Measurements from ENCODE around the gene HLX. TPM values are rescaled to one million over a fixed set of nuclear protein-coding genes. Genes with fewer than 3 reads are reported as not detected.

Gene HLX
- total RNA-seq, 2 experiments from 2014 or later, result 0.27 to 0.39 TPM

- DNase-seq, result no peak
- H3K36me3 ChIP-seq (ENCODE audit: insufficient read depth, low read length), result no peaks in the 10 kb centered on the region
- no peaks in the 10 kb centered on the region for H3K27me3 ChIP-seq (ENCODE audit: control insufficient read depth in 1 of 2, insufficient read depth in 2 of 2, low read length in 2 of 2)
- Mint-ChIP-seq H3K4me3 (no peak overlapping the region), H3K27ac (no peak overlapping the region), H3K36me3 (ENCODE audit: low read depth) (no peaks in the 10 kb centered on the region), H3K9me3 (no peaks in the 10 kb centered on the region), H3K4me1 (ENCODE audit: low read depth) (no peaks in the 10 kb centered on the region), H3K27me3 (peaks cover 43% of the 10 kb centered on the region)
- TF ChIP-seq, protein P1, sequence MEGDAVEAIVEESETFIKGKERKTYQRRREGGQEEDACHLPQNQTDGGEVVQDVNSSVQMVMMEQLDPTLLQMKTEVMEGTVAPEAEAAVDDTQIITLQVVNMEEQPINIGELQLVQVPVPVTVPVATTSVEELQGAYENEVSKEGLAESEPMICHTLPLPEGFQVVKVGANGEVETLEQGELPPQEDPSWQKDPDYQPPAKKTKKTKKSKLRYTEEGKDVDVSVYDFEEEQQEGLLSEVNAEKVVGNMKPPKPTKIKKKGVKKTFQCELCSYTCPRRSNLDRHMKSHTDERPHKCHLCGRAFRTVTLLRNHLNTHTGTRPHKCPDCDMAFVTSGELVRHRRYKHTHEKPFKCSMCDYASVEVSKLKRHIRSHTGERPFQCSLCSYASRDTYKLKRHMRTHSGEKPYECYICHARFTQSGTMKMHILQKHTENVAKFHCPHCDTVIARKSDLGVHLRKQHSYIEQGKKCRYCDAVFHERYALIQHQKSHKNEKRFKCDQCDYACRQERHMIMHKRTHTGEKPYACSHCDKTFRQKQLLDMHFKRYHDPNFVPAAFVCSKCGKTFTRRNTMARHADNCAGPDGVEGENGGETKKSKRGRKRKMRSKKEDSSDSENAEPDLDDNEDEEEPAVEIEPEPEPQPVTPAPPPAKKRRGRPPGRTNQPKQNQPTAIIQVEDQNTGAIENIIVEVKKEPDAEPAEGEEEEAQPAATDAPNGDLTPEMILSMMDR (IDR thresholded peaks at IDR 0.05), result no peak
- no peak overlapping the region for H3K27ac ChIP-seq (ENCODE audit: low read depth in 1 of 2, low read length in 2 of 2)
- ChIA-PET CTCF (no interaction called here), POLR2A (no interaction called here)
- intact Hi-C loops (cut with DNase I, micrococcal nuclease), result no loop called here
- H3K4me3 ChIP-seq (ENCODE audit: low read length), result no peak overlapping the region
- H3K4me1 ChIP-seq (ENCODE audit: insufficient read depth, low read length), result no peaks in the 10 kb centered on the region
- no peak for ATAC-seq (ENCODE audit: poor library complexity)
- H3K9me3 ChIP-seq (ENCODE audit: control insufficient read depth in 1 of 2, insufficient read depth in 1 of 2, low read length in 2 of 2), result no peaks in the 10 kb centered on the region
Observed at GRCh38 chr1:220906561-220907334, 27.5 kb downstream of the HLX start.

DNA sequence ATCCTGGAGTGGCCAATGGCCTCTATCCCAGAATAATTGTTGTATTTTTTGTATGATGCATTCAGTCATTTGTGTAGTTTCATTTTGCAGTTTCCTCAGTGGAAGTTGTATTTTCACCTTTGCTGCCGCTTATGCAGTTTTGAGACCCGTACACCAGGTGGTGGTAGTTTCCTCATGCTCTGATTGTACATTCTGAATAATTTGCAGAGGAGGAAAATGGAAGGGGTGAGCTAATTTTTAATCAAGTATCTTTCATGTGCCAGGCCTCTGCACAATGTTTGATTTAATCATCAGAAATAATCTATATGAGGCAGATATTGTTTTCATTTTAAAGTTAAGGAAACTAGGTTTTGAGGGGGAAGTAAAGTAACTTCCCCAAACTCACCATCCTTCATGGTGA, 29.5 kb downstream of the HLX start:
- H3K4me3 Mint-ChIP-seq, result no peak overlapping the region
- no peaks in the 10 kb centered on the region for H3K9me3 Mint-ChIP-seq
- no peak overlapping the region for H3K27ac ChIP-seq (ENCODE audit: low read depth in 1 of 2, low read length in 2 of 2)
- DNase-seq, result no peak
- H3K27me3 ChIP-seq (ENCODE audit: control insufficient read depth in 1 of 2, insufficient read depth in 2 of 2, low read length in 2 of 2), result no peaks in the 10 kb centered on the region
- POLR2A ChIA-PET, result no interaction called here
- no peaks in the 10 kb centered on the region for H3K4me1 ChIP-seq (ENCODE audit: insufficient read depth, low read length)
- H3K4me3 ChIP-seq (ENCODE audit: low read length), result no peak overlapping the region
- intact Hi-C loops (cut with DNase I, micrococcal nuclease), result no loop called here
- H3K36me3 Mint-ChIP-seq (ENCODE audit: low read depth), result no peaks in the 10 kb centered on the region
- no peaks in the 10 kb centered on the region for H3K4me1 Mint-ChIP-seq (ENCODE audit: low read depth)
- H3K9me3 ChIP-seq (ENCODE audit: control insufficient read depth in 1 of 2, insufficient read depth in 1 of 2, low read length in 2 of 2), result no peaks in the 10 kb centered on the region
- H3K36me3 ChIP-seq (ENCODE audit: insufficient read depth, low read length), result no peaks in the 10 kb centered on the region
- TF ChIP-seq, protein P1 (IDR thresholded peaks at IDR 0.05), result no peak
- no peak for ATAC-seq (ENCODE audit: poor library complexity)
- H3K27me3 Mint-ChIP-seq, result peaks cover 34% of the 10 kb centered on the region
- CTCF ChIA-PET, result no interaction called here
- H3K27ac Mint-ChIP-seq, result no peak overlapping the region

- CTCF ChIA-PET, result no interaction called here
- no peaks in the 10 kb centered on the region for H3K9me3 Mint-ChIP-seq
- no peaks in the 10 kb centered on the region for H3K4me1 Mint-ChIP-seq (ENCODE audit: low read depth)
- no peak overlapping the region for H3K27ac ChIP-seq (ENCODE audit: low read depth in 1 of 2, low read length in 2 of 2)
- H3K36me3 ChIP-seq (ENCODE audit: insufficient read depth, low read length), result no peaks in the 10 kb centered on the region
- H3K36me3 Mint-ChIP-seq (ENCODE audit: low read depth), result no peaks in the 10 kb centered on the region
- H3K4me3 ChIP-seq (ENCODE audit: low read length), result no peak overlapping the region
- no peak for DNase-seq
- TF ChIP-seq, protein P1 (IDR thresholded peaks at IDR 0.05), result no peak
- H3K27ac Mint-ChIP-seq, result no peak overlapping the region
- no peak for ATAC-seq (ENCODE audit: poor library complexity)
- intact Hi-C loops (cut with DNase I, micrococcal nuclease), result no loop called here
- H3K27me3 Mint-ChIP-seq, result peaks cover 42% of the 10 kb centered on the region
- H3K9me3 ChIP-seq (ENCODE audit: control insufficient read depth in 1 of 2, insufficient read depth in 1 of 2, low read length in 2 of 2), result no peaks in the 10 kb centered on the region
- POLR2A ChIA-PET, result no interaction called here
- no peaks in the 10 kb centered on the region for H3K4me1 ChIP-seq (ENCODE audit: insufficient read depth, low read length)
- H3K27me3 ChIP-seq (ENCODE audit: control insufficient read depth in 1 of 2, insufficient read depth in 2 of 2, low read length in 2 of 2), result peaks cover 0 to 7% of the 10 kb centered on the region in 2 experiments
- no peak overlapping the region for H3K4me3 Mint-ChIP-seq
Observed at GRCh38 chr1:220910021-220910420, 30.8 kb downstream of the HLX start.
